HG03108 (cell line): ENCODE results near the gene DTYMK.
"Not testable (repeated sequence)": the region's sequence is repeated elsewhere in the genome, so short reads cannot be mapped to it uniquely, and the experiment has no call there.

Experiments
- ATAC-seq: cut with Tn5 transposase; IDR thresholded peaks from one replicate; pipeline ENCODE4 v1.9.1; 2021; ENCODE audit warnings: moderate library complexity; ENCODE audit not compliant: unreplicated experiment

The DTYMK gene, protein sequence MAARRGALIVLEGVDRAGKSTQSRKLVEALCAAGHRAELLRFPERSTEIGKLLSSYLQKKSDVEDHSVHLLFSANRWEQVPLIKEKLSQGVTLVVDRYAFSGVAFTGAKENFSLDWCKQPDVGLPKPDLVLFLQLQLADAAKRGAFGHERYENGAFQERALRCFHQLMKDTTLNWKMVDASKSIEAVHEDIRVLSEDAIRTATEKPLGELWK

DNA sequence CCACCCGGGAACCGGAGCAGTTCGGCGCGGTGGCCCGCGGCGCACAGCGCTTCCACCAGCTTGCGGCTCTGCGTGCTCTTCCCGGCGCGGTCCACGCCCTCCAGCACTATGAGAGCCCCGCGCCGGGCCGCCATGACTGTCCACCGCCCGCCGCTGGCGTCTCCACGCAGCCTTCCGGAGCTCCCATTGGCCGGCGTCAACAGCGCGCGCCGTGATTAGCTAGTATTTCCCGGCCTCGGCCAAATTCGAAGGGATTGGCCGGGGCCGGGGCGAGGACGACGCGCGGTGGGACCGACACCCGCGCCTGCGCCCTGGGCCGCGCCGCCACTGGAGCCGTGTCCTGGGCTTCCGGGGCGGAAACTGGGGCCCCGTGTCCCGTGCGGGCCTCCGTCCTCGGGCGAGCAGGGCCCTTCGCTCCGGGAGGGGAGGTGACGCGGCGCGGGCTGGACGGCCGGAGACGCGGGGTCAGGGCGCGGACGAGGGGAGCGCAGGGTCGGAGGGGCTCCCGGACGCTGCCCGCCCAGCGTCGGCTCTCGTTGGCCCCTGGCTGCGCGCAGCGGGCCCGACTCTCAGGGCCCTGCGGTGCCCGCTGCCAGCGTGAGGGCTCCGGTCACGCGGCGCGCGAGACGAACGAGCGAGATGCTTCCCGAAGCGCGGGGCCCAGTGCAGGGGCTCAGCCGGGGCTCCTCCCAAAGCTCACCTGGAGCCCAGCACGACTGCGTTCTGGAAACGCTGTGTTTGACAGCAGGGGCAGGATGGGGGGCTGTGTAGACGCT is at the start of gene DTYMK:
Gene DTYMK (minus strand): TSS at position 166 of the 776 bp plus-strand sequence. CDS start 32 bp downstream, at position 134.
- peak; percentile 95 for ATAC-seq

DNA sequence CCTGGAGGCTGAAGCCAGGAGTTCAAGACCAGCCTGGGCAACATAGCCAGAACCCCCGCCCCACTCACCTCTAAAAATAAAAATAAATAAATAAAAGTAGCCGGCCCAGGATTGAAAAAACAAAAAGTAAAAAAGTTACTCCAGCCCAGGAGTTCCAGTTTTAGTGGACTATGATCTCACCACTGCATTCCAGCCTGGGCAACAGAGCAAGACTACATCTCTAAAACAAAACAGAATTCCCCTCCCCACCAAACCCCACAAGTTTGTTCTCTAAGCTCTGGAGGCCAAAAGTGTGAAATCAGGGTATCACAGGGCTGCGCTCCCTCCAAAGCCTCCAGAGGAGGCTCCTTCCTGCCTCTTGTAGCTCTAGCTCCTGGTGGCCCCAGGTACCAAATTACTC is 49.5 kb upstream of the DTYMK start:
- ATAC-seq = no peak

DNA sequence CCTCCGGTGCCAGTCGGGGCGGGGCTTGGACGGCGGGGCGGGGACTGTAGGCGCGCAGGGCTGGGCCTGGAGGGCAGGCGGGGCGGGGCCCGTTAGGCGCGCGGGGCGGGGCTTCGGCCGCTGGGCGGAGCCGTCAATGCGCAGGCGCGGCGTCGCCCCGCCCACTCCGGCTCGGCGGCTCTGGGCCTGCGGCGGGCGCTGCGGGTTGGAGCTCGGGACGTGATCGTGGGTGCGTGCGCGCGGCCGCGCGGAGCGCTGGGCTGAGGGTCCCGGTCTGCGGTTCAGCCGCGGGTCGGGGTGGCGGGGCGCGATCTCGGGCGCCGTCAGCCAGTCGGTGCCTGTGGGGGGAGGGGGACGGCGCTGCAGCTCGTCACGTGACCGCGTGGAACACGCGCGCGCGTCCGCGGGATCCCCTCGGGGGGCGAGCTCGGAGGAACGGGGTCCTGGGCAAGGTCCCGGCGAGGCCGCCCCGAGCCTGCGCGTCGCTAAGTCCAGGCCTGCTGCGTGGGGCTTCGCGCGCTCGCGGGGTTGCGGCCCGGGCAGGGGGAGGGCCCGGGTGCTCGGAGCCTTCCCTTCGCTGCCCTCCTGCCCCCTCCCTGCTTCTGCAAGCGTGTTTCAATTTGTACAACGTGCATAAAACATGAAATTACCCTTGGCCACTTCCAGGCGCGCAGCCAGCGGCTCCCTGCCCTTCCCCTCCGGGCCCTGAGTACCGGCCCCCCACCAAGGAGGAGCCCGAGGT is 48.0 kb upstream of the DTYMK start, which contains the start of gene D2HGDH:
Gene D2HGDH (plus strand): TSS at position 164 of the 742 bp plus-strand sequence. CDS start 595 bp downstream, outside the sequence.
- ATAC-seq = peak; percentile 74

DNA sequence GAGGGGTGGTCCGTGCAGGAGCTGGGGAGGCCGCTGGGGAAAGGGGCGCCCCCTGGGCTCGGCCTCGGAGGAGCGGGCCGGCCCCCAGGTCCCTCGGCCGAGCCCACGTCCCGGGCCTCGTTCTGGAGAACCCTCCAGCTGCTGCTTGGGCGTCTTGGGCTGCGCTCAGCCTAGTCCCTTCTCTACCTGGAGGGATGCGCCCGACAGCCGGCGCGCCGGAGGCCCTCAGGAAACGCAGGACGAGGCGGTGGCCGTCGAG is 47.5 kb upstream of the DTYMK start:
- ATAC-seq = no peak

DNA sequence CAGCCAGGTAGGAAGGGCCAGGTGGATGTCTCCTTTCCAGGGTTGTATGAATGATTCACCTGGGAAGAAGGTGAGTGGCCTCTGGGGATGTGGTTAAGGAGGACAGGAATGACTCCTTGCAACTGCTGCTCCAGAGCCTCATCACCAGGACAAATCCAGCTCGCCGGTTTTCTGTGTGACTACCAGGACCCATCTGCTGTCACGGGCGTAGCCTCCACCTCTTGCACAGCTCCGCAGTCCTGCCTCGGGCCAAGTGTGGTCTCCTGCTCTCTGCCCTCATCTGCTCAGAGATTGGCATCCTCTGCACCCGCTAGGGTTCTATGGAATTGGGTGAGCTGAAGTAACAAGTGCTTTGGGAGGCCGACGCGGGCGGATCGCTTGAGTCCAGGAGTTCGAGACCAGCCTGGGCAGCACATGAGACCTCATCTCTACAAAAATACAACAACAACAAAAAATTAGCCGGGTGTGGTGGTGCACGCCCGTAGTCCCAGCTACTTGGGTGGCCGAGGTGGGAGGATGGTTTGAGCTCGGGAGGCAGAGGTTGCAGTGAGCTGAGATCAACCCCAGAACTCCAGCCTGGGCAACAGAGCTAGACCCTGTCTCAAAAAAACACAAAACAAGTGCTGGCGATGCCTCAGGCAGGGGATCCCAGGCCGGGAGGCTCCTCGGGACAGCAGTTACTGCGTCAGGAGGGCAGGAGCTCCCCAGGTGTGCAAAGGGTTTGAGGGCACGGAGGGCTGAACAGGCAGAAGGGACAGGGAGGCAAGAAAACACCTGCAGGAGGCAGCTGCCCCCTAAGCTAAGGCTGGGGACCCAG is 47.0 kb upstream of the DTYMK start:
- ATAC-seq = no peak

DNA sequence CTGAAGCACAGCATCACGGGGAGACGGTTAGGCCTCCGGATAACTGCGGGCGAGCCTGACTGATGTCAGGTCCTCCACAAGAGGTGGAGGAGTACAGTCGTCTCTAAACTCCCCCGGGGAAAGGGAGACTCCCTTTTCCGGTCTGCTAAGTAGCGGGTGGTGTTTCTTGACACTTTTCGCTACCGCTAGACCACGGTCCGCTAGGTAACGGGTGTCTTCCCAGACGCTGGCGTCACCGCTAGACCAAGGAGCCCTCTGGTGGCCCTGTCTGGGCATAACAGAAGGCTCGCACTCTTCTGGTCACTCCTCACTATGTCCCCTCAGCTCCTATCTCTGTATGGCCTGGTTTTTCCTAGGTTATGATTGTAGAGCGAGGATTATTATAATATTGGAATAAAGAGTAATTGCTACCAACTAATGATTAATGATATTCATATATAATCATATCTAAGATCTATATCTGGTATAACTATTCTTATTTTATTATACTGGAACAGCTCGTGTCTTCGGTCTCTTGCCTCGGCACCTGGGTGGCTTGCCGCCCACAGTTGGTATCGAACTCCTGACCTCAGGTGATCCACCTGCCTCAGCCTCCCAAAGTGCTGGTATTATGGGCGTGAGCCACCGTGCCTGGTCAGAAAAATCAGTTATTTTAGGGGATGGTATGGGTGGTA is 46.0 kb upstream of the DTYMK start:
- not testable (repeated sequence) for ATAC-seq

DNA sequence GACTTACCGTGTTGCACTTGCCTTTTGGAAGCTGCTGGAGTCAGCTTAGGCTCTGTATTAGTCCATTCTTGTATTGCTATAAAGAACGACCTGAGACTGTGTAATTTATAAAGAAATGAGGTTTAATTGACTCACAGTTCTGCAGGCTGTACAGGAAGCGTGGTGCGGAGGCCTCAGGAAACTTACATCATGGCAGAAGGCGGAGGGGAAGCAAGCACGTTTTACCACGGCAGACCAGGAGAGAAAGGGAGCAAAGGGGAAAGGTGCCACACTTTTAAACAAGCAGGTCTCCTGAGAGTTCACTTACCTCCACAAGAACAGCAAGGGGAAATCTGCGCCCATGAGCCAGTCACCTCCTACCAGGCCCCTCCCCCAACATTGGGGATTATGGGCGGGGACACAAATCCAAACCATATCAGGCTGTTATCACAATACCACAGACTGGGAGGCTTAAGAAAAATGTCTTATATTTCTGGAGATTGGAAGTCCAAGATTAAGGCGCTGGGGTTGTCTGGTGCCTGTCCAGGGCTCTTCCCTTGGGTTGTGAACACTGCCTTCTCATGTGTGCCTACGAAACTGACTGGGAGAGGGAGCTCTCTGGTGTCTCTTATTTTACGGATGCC is 44.2 kb upstream of the DTYMK start:
- ATAC-seq = no peak

DNA sequence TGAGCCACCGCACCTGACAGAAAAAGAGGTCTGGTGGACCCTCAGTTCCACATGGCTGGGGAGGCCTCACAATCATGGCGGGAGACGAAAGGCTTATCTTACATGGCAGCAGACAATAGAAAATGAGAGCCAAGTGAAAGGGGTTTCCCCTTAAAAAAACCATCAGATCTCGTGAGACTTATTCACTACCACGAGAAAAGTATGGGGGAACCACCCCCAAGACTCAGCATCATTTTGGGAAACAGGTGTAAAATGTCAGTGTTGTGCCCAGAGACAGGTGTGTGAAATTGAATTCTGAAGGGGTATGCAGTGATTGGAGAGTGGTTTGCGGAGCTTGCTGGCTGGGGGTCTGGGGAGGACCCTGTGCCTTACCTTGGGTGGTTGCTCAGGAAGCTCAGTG is 43.3 kb upstream of the DTYMK start:
- ATAC-seq = no peak

DNA sequence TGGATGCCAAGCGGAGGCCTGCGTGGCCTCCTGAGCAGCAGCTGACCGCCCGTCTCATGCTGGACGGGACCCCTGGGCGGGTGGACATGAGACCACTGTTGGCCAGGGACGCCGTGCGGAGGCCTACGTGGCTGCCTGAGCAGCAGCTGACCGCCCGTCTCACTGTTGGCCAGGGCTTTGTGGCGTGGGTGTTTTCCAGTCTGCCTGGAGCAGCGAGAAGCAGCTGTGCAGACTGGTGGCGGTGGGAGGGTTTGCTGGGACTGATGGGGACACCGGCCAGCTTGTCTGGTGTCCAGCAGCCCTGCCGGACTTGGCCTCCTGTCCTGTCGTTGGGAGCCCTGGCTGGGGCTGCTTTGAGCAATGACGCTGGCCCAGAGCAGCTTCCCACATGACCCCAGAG is 42.0 kb upstream of the DTYMK start:
- ATAC-seq = no peak

DNA sequence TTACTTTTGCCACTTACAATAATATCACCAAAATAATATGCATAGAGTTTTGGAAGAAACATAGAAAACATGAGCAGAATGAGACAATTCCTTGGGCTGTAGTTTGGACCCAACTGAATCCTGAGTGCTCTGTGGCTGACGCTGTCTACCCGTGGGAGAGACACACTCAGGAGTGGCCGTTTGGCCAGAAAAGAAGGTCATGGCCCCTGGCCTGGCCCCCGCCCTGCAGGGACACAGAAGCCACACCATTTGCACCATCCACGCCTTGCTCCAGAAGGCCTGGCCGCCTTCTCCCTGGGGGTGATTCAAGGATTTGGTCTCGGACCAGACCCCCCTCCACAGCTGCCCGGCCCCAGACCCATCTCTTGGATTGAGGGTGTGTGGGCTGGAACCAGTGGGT is 41.4 kb upstream of the DTYMK start:
- no peak for ATAC-seq

DNA sequence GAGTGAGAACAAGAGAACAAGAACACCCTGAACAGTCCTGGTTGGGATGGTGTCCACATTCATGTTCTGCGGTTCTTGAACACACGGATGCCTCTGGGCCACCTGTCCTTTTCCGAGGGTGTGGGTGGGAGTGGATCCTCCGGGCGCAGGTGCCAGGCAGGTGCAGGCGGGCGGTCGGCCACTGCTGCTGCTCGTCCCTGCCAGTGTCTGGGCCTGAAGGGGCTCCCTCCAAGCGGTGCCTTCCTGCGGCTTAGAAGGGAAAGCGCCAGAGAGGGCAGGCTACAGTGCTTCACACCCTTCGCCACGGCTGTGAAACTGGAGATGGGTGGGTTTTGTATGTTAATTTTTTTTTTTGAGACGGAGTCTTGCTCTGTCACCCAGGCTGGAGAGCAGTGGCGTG is 39.8 kb upstream of the DTYMK start:
- no peak for ATAC-seq

DNA sequence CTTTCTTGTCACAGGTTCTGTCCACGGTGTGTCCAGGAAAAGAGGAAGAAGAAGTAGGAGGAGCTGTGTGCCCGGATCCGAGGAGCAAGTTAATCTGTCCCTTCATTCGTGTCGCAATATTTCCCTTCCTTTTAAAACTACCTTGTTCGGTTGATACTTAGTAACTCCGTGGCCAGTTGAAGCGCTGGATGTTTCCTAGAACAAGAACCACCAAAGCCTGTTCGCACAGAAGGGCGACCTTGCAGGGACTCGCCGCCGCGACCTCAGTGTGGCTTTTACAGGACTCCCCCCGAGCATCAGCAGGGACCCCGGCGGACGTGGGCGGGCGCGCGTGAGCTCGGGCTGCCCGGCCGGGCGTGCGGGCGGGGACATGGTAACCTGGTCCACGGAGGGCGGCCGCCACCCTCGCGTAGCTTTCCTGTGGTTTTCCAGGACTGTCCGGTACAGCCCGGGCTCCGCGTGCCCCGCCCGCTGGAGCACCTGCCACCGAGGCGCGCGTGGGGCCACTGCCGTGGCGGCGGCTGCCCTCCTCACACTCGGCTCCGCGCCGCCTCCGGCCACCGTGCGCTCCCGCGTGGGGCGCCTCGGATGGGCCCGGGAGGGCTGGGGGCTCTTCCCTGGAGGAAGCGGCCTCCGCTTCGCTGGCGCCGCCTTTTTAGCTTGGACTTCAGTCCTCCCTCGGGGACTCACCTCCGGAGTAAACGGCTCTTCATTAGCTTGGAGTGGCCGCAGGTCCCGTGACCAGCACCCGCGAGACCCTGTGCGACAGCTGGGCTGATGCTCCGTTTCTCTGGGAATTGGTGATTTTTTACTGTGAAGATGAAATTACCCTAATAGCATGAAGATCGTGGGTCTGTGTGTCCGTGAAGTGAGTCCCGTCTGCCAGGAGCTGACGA is 38.6 kb upstream of the DTYMK start:
- no peak for ATAC-seq

DNA sequence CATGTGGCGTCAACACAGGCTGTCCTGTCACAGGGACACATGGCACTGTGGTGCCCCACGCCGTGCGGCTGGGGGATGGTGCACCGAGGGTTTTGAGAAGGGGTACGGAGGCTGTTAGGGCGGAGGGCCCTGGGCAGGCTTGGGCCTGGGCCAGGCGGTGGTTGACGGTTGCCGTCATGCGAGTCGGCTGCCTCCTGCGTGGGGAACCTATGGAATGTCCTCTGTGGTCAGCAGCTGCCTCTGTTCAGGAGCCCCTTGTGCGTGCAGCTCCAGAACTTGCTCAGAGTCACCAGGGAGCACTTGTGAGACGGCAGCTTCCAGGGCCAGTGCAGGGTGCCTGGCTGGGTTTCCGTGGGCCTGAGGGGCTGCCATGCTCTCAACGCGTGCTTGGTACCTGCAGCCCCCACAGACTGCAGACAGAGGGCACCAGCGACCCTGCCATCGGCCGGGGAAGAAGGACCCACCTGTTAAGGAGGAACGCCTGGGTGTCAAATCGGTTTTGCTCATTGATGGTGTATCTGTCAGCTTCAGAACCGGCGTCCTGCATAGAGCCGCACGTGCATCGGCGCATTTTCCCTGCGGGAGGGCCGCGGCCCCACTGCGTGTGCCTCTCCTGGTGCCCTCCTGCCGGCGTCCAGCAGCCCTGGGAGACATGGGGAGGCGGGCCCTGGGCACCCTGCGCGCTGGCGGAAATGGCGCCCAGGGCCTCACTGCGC is 37.8 kb upstream of the DTYMK start:
- no peak for ATAC-seq

DNA sequence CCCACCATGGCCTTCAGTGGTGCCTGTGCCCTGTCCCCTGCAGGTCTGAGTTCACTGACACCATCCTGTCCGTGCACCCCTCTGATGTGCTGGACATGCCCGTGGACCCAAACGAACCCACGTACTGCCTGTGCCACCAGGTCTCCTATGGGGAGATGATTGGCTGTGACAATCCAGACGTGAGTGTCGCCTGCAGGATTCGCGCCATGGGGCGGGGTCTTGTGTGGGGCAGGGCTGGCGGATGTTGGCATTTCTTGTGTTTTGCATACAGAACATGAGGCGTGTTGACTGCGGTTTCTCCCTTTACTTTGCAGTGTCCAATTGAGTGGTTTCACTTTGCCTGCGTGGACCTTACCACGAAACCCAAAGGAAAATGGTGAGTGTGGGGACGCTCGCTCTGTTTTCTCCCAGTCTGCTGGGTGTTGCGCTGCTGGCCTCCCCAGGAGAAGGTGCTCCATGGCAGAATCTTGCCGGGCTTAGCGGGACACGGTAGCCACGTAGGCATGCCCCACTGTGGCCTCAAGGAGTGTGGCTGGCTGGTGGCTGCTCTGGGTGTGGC is 36.4 kb upstream of the DTYMK start:
- no peak for ATAC-seq

DNA sequence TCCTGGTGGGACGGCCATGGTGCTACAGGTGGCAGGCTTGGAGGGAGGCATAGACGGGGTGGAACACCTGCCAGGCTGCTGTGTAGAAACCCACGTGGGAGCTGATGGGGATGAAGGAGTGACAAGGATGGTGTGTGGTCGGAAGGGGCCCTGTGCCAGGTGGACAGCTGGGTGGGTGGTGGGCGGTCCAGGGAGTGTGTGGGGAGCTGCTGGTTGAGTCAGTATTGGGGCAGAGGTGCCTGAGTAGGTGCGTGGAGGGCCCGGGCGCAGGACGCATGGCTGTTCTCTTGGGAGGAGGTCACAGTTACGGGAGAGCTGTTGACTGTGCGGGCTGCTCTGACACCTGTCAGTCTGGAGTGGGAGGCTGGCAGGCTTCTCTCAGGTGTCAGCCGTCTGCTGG is 35.2 kb upstream of the DTYMK start:
- no peak for ATAC-seq

DNA sequence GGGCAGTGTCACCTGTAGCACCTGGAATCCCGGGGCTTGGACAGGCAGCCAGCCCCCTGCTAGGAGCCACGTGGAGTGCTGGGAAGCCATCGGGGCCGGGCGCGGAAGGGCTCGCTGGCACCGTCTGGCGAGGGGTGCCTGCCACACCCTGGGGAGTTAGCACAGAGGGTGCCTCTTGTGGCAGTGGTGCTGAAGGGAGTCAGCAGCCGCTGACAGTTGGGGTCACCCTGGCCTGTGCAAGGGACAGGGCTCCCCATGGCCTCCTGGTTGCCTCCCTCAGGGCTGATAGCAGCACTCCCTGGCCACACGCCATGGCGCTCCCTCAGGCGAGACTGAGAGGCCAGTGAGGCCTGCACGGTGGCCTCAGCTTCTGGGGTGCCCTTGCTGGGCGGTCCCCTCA is 33.9 kb upstream of the DTYMK start:
- no peak for ATAC-seq

DNA sequence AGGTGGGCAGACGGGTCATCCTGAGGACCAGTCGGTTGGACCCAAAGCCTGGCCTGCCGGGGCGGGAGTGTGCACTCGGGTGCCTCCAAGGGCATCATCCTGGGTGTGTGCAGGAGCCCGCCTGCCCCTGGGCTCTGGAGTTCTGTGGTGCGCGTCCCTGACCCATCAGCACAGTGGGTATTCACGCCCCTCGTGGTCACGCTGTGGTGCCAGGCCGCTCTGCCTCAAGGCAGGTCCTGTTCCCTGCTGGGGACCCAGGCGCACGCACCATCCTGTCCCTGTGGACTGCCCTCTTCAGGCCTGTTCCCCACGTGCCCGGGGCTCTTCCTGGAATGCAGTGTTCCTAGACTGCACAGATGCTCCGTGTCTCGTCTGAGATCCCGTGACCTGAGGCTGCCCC is 33.5 kb upstream of the DTYMK start:
- ATAC-seq = no peak

DNA sequence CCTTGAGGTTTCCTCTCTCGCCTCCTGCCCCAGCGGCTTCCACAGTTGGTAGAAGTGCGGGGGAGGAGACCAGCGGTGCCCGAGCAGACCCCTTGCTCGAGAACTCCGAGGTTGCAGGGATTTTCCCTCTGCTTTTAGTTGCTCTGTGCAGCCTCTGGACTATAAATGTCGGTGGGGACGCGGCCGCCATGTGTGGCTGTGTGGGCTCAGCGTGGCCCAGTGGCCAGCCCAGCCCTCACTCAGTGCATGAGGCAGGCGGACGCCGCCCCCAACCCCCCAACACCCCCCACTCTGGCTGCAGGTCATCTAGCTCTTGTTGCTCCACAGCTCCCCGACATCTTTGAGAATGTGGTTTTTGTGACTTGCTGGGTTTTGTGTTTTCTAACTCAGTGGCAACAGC is 32.5 kb upstream of the DTYMK start:
- ATAC-seq = no peak
